Measurements from ENCODE around the gene TBC1D2. TPM values are rescaled to one million over a fixed set of nuclear protein-coding genes. Genes with fewer than 3 reads are reported as not detected.
"Not testable (repeated sequence)": the region's sequence is repeated elsewhere in the genome, so short reads cannot be mapped to it uniquely, and the experiment has no call there.

The TBC1D2 gene
- total RNA-seq, 2 donors from 2014 or later = 3.6 to 3.9 TPM

DNA sequence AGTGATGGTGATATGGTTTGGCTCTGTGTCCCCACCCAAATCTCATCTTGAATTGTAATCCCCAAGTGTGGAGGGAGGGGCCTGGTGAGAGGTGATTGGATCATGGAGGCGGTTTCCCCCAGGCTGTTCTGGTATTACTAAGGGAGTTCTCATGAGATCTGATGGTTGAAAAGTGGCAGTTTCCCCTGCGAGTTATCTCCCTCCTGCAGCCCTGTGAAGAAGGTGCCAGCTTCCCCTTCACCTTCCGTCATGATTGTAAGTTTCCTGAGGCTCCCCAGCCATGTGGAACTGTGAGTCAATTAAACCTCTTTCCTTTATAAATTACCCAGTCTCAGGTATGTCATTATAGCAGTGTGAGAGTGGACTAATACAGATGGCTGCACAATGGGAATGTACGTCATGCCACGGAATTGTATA, 80.9 kb downstream of the TBC1D2 start:
- ATAC-seq; H3K9me3 Mint-ChIP-seq; H3K36me3 Mint-ChIP-seq; DNase-seq (ENCODE audit: low spot score in 2 of 2): not testable (repeated sequence)
- H3K27ac Mint-ChIP-seq = peak overlapping the region in 1 of 2 donors; percentile 27

DNA sequence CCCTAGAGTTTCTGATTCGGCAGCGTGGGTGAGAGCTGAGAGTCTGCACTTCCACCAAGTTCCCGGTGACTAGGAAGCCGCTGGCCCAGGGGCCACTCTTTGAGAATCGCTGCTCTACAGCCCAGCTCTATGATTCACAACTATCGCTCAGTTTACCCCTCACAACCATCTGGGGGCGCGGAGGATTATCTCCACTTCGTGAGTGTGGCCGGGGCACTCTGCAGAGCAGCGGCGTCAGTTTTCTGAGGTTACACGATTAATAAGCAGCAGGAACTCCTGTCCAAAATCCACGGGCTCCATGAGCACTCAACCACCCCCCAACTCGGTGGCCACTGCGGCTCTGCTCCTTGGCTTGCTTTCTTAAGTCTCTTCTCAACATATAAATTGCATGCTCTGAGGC, 82.3 kb downstream of the TBC1D2 start:
- Mint-ChIP-seq H3K36me3 (no peaks in the 10 kb centered on the region), H3K9me3 (no peaks in the 10 kb centered on the region), H3K27ac (peak overlapping the region in 1 of 2 donors; percentile 84)
- ATAC-seq = no peak
- DNase-seq (ENCODE audit: low spot score in 2 of 2) = no peak

DNA sequence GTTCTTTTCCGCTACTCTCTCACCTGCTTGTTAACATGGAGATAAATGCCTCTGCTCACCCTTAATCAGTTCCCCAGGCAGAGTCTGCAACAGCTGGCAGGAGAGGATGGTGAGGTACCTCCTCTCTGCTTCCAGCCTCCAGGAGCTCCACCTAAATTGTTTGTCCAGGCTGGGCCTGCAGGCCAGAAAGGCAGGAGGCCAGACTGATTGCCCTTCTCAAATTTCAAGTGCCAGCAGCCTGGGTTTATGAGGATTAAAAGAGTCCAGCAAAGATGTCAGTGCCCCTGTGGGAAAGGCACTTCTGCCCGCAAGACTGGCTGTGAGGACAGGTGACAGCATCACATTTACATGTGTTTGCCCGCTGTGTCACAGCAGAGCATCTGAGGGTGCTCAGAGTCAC, 82.8 kb downstream of the TBC1D2 start:
- Mint-ChIP-seq H3K27ac (no peak overlapping the region), H3K36me3 (no peaks in the 10 kb centered on the region), H3K9me3 (no peaks in the 10 kb centered on the region)
- DNase-seq (ENCODE audit: low spot score in 2 of 2) (no peak), ATAC-seq (no peak)

DNA sequence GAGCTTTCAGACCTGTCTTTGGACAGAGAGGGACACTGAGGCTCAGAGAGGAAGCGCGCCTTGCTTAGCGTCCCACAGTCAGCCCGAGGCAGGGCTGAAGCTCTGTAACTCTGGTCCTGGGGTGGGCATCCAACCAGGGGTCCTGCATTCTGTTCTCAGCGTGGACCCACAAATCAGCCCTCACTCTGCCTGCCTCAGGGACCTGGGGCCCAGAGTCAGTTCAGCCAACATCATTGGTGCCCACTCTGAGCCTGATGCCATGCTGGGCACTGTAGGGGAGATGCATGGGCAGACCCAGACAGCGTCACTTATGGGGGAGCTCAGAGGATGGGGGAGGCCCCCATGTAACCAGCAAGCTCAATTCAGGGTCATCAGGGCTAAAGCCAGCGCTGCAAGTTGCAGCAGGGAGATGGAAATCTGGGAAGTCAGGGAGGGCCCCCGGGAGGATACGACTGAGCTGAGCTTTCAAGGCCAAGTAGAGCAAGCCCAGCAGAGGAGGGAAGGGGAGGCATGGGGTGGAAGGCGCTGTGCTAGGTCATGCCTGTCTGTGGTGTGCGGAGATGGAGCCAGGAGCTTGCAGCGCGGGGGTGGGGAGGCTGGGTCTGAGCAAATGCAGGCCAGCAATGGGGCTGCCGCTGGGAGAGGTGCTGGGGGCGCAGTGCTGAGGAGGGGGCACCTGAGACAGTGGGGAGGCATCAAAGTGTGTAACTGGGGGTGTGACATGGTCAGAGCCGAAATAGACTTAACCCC, 84.1 kb downstream of the TBC1D2 start:
- Mint-ChIP-seq H3K27ac (peak overlapping the region in 1 of 2 donors; percentile 71), H3K36me3 (no peaks in the 10 kb centered on the region)
- ATAC-seq = no peak

DNA sequence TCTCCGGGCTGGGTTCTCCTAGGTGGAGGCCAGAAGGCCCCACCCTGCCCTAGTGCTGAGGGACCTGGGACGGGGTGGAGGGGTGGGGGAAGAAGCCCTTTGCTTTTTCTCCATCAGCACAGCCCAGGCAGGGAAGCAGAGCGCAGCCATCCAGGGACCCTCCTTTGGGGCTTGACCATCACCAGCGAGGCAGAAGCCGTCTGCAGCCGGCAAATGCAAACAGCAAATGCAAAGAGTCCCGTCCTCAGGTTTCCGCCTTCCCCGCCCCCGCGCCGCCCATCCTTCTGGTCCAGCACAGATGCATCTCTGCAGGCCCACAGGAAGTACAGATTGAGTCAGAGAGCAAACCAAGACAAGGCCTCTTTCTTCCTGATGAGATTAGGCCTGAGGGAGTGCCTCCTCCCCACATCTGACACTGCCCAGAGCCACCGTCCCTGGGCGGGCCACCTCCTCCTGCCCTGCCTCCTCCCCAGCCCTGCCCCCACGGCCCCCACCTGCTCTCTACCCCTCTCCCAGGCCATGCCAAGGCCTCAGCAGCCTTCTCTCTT, 86.4 kb downstream of the TBC1D2 start:
- no peaks in the 10 kb centered on the region for H3K36me3 Mint-ChIP-seq
- H3K9me3 Mint-ChIP-seq = no peaks in the 10 kb centered on the region
- H3K27ac Mint-ChIP-seq = peak overlapping the region in 1 of 2 donors; percentile 71
- DNase-seq (ENCODE audit: low spot score in 2 of 2) = no peak
- ATAC-seq = peak; percentile 44 to 92

More for the DNA sequence above, 84.1 kb downstream of the TBC1D2 start:
- H3K9me3 Mint-ChIP-seq = no peaks in the 10 kb centered on the region
- DNase-seq (ENCODE audit: low spot score in 2 of 2) = no peak

DNA sequence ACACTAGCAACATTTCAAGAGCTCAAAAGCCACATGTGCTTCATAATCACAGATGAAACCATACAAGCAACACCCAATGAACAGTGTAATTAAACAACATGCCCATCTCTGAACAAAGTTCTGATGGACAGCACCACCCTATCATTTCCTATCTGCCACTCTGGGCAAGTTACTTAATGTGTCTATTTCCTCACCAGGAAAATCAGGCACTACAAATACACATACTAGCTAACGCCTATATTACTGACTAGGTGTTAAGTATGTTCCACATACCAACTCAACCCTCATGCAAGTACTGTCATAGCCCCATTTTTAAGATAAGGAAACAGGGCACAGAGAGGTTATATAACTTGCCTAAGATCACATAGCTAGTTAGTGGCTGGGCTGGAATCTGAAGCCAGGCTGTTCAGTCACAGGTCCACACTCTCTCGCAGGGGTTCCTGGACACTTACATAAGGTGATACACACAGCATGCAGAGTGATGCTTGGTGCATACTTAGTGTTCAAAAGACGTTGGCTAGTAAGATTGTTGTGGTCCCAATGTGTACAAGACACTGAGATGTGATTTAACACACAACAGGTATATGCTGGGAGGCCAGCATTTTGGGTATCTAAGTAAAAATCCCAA, 87.2 kb downstream of the TBC1D2 start:
- ATAC-seq (no peak), DNase-seq (ENCODE audit: low spot score in 2 of 2) (no peak)
- H3K27ac Mint-ChIP-seq = no peak overlapping the region
- H3K36me3 Mint-ChIP-seq = no peaks in the 10 kb centered on the region
- no peaks in the 10 kb centered on the region for H3K9me3 Mint-ChIP-seq

DNA sequence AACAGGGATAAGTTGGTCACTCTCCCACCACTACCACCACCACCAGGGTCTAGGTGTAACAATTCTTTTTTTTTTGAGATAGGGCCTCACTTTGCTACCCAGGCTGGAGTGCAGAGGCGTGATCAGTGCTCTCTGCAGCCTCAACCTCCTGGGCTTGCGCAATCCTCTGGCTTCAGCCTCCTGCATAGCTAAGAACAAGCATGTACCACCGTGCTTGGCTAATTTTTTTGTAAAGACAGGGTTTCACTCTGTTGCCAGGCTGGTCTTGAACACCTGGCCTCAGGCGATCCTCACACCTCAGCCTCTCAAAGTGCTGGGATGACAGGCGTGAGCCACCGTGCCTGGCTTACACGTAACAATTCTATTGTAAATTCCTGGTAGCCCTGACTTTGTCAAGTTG, 90.5 kb downstream of the TBC1D2 start:
- no peaks in the 10 kb centered on the region for H3K9me3 Mint-ChIP-seq
- no peak overlapping the region for H3K27ac Mint-ChIP-seq
- DNase-seq (ENCODE audit: low spot score in 2 of 2) (no peak), ATAC-seq (no peak)
- no peaks in the 10 kb centered on the region for H3K36me3 Mint-ChIP-seq

DNA sequence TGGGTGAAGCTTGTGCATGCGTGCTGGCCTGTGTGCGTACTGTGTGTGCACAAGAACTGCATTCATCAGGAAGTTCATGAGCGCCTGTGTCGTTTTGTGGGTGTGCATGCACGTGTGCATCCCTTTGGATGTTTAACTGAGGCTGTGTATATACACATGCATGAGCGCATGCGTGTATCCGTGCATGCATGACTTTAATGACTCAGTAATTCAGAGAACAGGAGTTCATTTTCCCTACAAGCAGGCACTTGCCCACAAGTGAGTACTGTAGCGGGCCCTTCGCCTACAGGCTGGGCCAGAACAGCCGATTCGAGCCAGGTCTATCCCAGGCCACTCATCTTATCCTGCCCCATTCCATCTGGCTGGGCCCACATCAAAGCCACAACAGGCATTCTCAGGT, 92.8 kb downstream of the TBC1D2 start:
- no peak for ATAC-seq
- H3K36me3 Mint-ChIP-seq = no peaks in the 10 kb centered on the region
- no peak for DNase-seq (ENCODE audit: low spot score in 2 of 2)

DNA sequence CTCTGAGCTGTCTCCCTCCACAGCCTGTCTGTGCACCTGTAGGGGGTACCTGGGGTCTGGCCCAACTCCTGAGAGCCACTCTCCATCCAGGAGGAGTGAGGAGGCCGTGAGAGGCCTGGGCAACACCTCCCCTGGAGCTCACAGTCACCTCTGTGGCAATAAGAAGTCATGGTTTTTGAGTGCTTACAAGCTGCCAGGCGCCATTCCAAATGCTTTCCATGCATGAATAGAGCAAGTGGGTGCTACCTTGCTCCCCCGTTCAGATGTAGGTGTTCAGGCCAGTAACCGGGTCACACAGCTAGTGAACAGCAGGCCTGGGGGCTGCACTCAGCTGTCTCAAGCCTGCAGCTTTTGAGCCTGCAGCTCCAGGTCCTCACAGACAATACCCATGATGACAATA, 93.6 kb downstream of the TBC1D2 start:
- Mint-ChIP-seq H3K27ac (no peak overlapping the region), H3K9me3 (no peaks in the 10 kb centered on the region), H3K36me3 (no peaks in the 10 kb centered on the region)
- no peak for ATAC-seq
- no peak for DNase-seq (ENCODE audit: low spot score in 2 of 2)

More for the DNA sequence above, 92.8 kb downstream of the TBC1D2 start:
- Mint-ChIP-seq H3K9me3 (no peaks in the 10 kb centered on the region), H3K27ac (peak overlapping the region in 1 of 2 donors; percentile 39)

DNA sequence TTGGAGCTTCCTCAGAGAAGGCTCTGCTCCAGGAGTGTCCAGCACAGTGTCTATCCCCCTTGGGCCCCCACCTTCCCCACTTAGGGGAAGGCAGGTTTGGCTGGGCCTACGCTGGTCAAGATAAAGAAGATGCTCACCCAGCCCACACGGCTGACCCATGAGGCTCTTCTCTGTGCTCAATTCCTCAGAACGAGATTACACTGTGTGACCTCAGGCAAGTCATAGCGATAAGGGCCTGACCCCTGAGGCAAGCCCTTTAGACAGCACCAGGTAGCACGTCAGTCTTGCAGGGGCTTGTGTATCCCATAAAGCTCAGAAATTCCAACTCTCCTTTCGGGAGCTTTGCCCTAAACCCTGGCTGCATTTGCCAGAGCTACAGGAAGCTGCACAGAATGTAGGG, 95.7 kb downstream of the TBC1D2 start:
- H3K36me3 Mint-ChIP-seq = no peaks in the 10 kb centered on the region

DNA sequence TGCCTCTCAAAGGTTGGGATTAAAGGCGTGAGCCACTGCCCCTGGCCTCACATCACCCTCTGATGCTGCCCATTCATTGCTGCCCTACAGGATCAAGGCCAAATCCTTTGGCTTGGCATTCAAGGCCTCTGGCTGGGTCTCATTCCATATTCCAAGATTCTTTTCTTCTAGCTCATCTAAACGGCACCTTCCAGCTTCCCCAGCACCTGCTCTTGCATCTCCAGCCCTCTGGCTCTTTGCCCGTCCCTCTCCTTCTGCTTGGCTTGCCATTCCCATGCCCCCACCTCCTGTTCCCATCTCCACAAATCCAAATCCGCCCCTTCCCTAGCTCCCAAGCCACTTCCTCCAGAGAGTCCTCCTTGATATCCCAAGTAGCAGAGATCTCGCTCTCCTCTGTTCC, 96.1 kb downstream of the TBC1D2 start:
- Mint-ChIP-seq H3K9me3 (no peaks in the 10 kb centered on the region), H3K27ac (peak overlapping the region in 1 of 2 donors; percentile 12)

More for the DNA sequence above, 95.7 kb downstream of the TBC1D2 start:
- ATAC-seq = no peak
- H3K27ac Mint-ChIP-seq = peak overlapping the region in 1 of 2 donors; percentile 12
- no peak for DNase-seq (ENCODE audit: low spot score in 2 of 2)
- H3K9me3 Mint-ChIP-seq = no peaks in the 10 kb centered on the region

DNA sequence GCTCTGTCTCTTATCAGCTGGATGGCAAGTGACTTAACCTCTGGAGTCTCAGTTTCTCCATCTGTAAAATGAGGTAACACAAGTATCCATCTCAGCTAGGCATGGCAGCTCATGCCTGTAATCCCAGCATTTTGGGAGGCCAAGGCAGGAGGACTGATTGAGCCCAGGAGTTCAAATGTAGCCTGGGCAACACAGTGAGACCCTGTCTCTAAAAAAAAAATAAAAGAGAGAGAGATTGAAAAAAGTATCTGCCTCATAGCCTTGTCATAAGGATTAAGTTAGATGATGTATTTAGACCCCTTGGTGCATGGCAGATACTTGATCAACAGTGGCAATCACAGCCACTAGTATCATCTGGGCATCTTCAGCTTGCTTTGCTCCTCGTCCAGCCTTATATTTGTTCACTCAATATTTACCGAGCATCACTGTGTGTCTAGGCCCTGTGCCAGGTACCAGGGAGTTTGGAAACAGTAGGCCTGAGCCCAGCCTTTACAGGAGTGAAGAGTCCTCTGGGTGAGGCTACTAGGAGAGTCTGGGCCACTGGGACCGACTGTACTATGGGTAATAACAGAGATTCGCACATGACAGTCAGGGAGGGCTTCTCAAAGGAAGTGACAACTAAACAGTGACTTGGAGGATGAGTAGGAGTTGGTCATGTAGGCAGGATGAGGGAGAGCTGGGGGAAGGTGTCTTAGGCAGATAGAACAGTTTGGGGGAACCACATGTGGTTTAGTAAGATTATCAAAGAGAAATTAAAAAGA, 97.2 kb downstream of the TBC1D2 start:
- Mint-ChIP-seq H3K36me3 (no peaks in the 10 kb centered on the region), H3K9me3 (no peaks in the 10 kb centered on the region), H3K27ac (peak overlapping the region; percentile 0 to 37)
- no peak for DNase-seq (ENCODE audit: low spot score in 2 of 2)
- ATAC-seq = peak in 1 of 2 donors; percentile 22

More for the DNA sequence above, 96.1 kb downstream of the TBC1D2 start:
- no peaks in the 10 kb centered on the region for H3K36me3 Mint-ChIP-seq
- DNase-seq (ENCODE audit: low spot score in 2 of 2) (no peak), ATAC-seq (no peak)

DNA sequence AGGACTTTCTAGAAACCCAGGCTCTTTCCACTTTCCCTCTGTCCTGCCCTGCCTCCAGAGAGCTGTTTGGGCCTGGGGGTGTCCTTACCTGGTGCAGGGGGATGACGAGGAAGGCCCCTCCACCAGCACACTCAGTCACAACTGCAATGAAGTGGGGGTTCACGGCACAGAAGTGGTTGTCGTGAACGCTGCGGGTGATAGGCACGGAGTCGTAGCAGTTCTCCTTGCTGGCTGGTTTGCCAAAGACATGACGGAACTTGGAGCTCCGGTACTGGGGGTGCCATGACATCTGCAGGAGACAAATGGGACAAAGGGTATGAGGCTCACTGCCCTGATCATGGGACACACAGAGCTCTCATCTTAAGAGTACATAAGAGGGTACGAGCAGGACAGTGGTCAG, 98.1 kb downstream of the TBC1D2 start:
- Mint-ChIP-seq H3K27ac (no peak overlapping the region), H3K36me3 (no peaks in the 10 kb centered on the region), H3K9me3 (no peaks in the 10 kb centered on the region)
- DNase-seq (ENCODE audit: low spot score in 2 of 2) (no peak), ATAC-seq (no peak)

DNA sequence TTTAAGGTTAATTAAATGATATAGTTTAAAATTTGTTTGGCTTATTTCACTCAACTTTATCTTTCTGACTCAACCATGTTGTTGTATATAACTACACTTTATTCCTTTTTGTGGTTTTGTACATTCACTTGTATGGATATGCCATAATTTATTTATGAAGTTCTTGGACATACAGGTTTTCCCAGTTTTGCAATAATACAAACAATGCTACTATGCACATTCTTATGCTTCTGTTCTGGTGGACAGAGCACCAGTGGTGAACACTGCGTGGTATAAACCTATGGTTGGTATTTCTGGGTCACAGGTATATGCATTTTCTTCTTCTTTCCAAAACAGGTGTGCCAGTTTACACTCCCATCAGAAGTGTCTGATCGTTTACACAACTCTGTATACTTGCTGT, 100.8 kb downstream of the TBC1D2 start:
- DNase-seq (ENCODE audit: low spot score in 2 of 2) = no peak
- Mint-ChIP-seq H3K9me3 (no peaks in the 10 kb centered on the region), H3K27ac (no peak overlapping the region), H3K36me3 (no peaks in the 10 kb centered on the region)
- no peak for ATAC-seq

DNA sequence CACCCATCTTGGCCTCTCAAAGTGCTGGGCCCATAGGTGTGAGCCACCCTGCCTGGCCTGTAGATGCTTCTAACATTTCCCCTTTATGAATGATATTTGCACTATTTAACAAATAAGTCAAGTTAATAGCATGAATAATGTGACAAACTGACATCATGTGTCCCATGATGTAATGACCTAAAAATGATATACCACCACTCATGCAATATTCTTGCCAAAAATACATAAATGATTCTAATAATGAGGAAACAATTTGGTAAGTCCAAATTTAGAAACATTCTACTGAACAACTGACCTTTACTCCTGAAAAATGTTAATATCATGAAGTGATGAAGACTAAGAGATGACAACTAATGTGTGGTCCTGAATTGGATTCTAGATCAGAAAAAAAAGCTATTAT, 102.9 kb downstream of the TBC1D2 start:
- H3K36me3 Mint-ChIP-seq = no peaks in the 10 kb centered on the region
- H3K9me3 Mint-ChIP-seq = no peaks in the 10 kb centered on the region
- H3K27ac Mint-ChIP-seq = peak overlapping the region in 1 of 2 donors; percentile 25
- no peak for ATAC-seq
- no peak for DNase-seq (ENCODE audit: low spot score in 2 of 2)

DNA sequence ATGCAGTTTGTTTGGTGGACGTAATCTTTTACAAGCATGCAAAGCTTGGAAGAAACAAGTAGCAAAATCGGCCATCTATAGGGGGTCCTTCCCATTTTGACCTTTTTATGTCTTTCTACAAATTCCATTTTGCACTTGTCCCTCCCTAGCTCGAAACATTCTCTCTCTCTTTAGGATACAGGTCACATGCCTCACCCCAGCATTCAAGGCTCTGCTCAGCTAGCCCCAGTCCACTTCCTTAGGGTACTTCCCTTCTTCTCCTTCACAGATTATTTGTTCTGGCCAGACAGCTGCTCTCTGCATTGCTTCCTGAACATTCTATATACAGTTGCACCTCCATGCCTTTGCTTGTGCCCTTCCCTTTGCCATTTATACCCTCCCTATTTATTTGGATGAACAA, 104.7 kb downstream of the TBC1D2 start:
- Mint-ChIP-seq H3K27ac (peak overlapping the region in 1 of 2 donors; percentile 52), H3K36me3 (no peaks in the 10 kb centered on the region), H3K9me3 (no peaks in the 10 kb centered on the region)
- no peak for DNase-seq (ENCODE audit: low spot score in 2 of 2)
- no peak for ATAC-seq

DNA sequence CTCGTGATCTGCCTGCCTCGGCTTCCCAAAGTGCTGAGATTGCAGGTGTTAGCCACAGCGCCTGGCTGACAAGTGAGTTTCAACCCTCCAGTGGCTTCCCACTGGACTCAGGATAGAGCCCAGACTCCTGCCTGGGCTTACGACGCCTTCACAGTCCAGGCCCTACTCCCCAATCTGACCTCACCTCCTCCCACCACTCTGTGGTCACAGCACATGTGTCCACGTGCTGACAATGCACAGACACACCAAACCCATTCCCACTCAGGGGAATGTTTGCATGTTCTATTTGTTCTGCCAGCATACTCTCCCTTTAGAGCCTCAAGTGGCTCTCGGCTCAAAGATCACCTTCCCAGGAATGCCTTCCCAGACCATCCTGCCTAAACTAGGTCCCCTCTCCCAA, 105.3 kb downstream of the TBC1D2 start:
- DNase-seq (ENCODE audit: low spot score in 2 of 2) = no peak
- Mint-ChIP-seq H3K36me3 (no peaks in the 10 kb centered on the region), H3K27ac (peak overlapping the region in 1 of 2 donors; percentile 13), H3K9me3 (no peaks in the 10 kb centered on the region)
- no peak for ATAC-seq

Measured in activated naive CD4-positive, alpha-beta T cell treated with anti-CD3 and anti-CD28 coated beads, Interleukin-2, amount 50 U/mL, for 72 hours (primary cell).